GM21526 (cell line): ENCODE data around the gene GPR89B.
"Not testable (repeated sequence)": the region's sequence is repeated elsewhere in the genome, so short reads cannot be mapped to it uniquely, and the experiment has no call there.

ENCODE experiments used
- ATAC-seq: cut with Tn5 transposase; IDR thresholded peaks from one replicate; pipeline ENCODE4 v1.9.1; 2021; ENCODE audit warnings: moderate library complexity; ENCODE audit not compliant: unreplicated experiment, low FRiP score

The GPR89B gene

DNA sequence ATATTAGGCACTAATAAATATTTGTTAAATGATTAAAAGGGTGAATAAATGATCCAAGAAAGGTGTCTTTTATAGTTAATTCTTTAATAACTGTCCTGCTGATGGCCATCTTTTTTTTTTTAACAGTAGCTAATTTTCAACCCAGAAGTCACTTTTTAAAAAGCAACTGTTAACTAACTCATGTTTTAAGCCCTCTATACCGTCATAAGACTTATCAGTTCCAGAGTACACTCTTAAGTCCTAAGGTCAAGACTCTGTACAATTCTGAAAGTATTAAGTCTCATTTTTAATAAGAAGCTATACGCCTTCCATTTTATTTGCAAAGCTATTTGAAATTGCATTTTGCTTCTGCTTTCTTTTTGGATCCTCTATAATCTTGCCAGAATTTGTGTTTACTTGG lies 2.9 kb downstream of the GPR89B start:
- ATAC-seq, result not testable (repeated sequence)

DNA sequence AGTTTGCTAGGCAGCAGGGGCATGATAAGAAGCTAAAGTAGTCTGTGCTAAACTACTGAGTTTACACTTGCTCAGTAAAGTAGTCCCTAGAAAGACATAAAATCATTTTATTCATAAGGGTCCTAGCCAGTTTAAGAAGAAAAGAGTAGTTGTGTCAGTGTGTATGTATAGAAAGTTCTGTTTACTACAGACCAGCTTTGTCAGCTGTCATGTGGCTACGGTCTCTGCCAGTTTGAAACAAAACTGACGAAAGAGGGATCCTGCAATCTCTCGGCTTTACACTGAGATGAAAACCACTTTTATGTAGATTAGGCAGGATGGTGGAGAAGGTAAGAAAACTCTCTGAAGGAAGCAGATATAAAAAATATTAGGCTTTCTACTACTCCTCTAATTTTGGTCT lies 7.1 kb downstream of the GPR89B start:
- ATAC-seq, result not testable (repeated sequence)

DNA sequence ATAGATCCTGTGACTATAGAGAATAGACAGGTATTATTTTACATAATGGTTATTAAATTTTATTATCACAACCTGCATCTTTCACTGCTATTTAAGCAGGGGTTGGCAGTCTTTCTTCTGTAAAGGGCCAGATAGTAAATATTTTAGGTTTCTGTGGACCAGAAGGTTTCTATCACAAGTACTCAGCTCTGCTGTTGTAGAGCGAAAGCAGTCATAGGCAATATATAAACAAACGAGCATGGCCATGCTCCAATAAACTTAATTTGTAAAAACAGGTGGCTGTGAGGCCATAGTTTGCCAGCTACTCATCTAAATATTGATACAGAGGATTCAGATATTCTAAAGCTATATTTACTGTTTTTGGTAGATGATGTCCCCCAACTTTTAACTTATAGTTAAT lies 12.2 kb downstream of the GPR89B start:
- not testable (repeated sequence) for ATAC-seq

DNA sequence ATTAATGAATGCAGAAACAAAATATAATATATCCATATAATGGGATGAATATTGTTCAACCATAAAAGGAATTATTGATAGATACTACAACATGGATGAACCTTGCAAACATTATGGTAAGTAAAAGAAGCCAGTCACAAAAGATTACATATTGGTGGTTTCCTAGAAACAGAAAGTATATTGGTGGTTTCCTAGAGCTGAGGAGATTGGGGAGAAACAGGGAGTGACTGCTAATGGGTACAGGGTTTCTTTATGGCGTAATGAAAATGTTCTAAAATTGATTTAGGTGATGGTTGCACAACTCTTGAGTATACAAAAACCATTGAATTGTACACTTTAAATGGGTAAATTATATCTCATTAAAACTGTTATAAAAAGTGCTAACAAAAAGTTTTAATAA lies 14.3 kb downstream of the GPR89B start:
- ATAC-seq, result not testable (repeated sequence)

DNA sequence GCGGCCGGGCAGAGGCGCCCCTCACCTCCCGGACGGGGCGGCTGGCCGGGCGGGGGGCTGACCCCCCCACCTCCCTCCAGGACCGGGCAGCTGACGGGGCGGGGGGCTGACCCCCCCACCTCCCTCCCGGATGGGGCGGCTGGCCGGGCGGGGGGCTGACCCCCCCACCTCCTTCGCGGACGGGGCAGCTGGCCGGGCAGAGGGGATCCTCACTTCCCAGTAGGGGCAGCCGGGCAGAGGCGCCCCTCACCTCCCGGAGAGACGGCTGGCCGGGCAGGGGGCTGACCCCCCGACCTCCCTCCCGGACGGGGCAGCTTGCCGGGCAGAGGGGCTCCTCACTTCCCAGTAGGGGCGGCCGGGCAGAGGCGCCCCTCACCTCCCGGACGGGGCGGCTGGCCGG lies 21.3 kb downstream of the GPR89B start:
- ATAC-seq, result not testable (repeated sequence)

GRCh38 chr1:147958906-147959305 lies 30.7 kb downstream of the GPR89B start:
- not testable (repeated sequence) for ATAC-seq

GRCh38 chr1:147959680-147960079 lies 31.5 kb downstream of the GPR89B start:
- ATAC-seq, result not testable (repeated sequence)

DNA sequence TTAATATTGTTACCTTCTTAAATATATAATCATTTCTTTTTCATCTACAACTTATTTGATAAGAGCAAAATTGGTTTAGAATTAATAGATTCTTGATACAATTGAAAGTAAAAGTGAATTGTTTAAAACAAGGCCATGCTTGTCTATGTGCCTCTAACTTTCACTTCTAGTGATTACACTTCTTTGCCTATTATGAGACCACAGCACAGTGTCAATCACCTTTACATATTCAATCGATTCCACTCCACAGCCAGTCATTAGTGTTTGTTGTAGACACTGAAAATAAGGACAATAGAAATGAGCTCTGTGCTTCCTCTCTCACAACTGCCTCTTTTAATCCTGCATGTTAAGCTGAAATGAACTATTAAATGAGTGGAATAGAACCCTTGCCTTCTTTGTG lies 36.4 kb downstream of the GPR89B start:
- not testable (repeated sequence) for ATAC-seq

- ATAC-seq, result not testable (repeated sequence)
These were observed 38.4 kb downstream of the GPR89B start for GRCh38 chr1:147966657-147967056.

DNA sequence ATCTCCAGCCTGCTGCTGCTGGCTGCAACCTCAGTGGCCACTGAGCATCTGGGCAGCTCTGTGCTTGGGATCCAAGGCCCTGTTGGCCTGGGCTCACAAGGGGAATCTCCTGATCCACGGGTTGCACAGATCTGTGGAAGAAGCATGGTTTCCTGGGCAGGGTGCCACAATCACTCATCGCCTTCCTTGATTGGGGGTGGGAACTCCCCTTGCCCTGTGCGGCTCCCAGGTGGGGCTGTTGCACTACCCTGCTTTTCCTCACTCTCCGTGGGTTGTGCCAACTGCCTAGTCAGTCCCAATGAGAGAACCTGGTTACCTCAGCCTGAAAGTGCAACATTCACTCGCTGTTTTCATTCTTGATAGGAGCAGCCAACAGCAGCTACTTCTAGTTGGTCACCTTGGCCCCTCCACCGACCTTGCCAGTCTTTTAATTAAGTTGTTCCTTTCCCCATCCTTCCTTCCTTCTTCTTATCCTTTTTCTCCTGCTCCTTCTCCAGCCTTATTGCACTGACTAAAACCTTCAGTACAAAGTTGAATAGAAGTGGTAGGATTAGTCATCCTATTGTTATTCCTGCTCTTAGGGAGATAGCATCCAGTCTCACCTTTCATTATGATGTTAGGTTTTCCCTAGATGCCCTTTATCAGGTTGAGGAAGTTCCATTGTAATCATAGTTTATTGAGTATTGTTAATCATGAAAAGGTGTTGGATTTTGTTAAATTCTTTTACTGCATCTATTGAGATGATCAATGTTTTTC lies 50.9 kb downstream of the GPR89B start:
- ATAC-seq, result not testable (repeated sequence)

DNA sequence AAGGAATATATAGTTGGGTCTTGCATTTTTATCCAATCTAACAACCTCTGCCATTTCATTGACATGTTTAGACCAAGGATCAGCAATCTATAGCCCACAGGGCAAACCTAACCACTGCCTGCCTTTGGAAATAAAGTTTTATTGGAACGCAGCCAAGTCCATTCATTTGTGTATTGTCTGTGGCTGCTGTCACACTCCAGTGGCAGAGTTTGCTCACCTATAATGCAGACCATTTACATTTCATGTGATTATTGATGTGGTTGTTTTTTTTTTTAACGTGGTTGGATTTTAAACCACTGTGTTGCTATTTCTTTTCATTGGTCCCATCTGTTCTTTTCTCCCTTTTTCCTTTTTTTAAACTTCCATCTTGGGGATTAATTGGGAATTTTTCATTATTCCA lies 57.2 kb downstream of the GPR89B start:
- ATAC-seq, result not testable (repeated sequence)

DNA sequence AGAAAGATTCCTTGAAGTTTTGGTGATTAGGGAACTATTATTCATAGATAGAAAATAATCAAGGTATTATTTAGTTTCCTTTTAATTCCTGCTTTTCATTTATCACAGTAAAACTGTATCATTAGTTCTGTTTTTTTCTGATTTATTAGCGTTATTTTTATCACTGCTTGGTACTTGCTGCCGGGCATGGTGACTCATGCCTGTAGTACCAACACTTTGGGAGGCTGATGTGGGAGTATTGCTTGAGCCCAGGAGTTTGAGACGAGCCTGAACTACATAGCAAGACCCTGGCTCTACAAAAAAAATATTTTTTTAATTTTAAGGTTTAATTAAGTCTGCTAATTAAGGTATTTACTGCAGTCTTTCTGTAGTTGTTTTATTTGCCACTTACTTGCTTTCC lies 59.7 kb downstream of the GPR89B start:
- not testable (repeated sequence) for ATAC-seq

GRCh38 chr1:147992916-147993315 lies 64.7 kb downstream of the GPR89B start:
- ATAC-seq, result not testable (repeated sequence)

DNA sequence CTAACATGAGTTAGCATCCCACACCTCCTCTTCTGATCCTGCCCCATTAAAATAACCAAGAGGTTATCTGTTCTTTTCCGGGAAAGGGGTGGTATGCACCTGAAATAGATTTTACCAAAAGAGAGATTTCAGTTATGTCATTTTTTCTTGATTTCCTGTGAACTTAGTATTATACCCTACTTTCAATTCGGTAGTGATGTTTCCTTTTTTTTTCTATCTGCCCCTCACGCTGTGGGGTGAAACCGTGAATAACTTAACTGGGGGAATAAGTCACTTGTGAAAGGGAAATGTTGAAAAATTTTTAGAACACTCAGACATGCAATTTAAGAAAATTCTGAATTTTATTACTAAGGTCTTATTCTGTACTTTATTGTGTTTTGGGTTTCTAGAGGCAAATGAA lies 65.2 kb downstream of the GPR89B start:
- ATAC-seq, result not testable (repeated sequence)

GRCh38 chr1:147993825-147994615 lies 65.8 kb downstream of the GPR89B start:
- not testable (repeated sequence) for ATAC-seq

DNA sequence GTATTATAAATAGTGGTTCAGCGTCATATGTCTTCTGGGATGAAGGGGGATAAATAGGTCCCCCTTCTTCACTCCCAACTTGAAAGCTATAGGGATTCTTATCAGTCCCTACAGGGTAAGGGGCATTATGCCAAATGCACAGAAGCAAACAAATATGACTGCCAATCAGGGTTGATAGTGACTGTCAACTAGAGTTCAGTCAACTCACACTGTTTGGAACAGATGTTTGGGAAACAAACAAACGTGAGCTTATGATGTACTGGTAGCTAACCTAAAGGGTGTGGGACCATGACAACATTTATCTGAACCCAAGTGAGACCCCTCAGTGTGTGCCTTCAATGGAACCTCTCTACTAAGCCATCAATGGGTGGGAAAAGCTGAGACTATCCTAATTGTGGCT lies 67.9 kb downstream of the GPR89B start:
- not testable (repeated sequence) for ATAC-seq

- ATAC-seq, result not testable (repeated sequence)
These were observed 79.5 kb downstream of the GPR89B start for GRCh38 chr1:148007724-148008123.

DNA sequence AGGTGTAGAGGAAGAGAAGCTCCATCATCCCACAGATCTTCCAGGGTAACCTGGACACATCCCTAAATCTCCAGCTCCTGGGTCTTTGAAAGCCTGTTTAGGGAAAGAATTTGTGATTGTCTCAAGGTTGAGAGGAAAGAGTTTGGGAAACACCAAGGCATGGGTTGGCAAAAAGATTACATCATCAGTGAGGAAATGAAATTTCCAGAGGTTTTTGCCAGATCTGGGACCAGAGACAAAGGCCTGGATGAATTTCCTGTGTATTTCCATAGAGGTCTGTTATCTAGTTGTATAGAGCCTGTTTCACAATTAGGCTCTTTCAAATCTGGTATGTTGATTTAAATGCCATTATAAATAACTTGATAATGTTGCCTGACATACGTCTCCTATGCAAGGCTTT lies 82.3 kb downstream of the GPR89B start:
- ATAC-seq, result no peak

GRCh38 chr1:148013177-148014144 lies 85.2 kb downstream of the GPR89B start:
- ATAC-seq, result not testable (repeated sequence)
